SH-SY5Y (cell line): Measurements from ENCODE around the gene ZNF385C.

Experiments
- GATA2 ChIP-seq: IDR thresholded peaks from 2 replicates; pipeline ENCODE4 v1.6.1; 2011; ENCODE audit warnings: mild to moderate bottlenecking, low read depth, low read length
- GATA3 ChIP-seq: IDR thresholded peaks from 2 replicates; pipeline ENCODE4 v1.6.1; 2011; ENCODE audit warnings: low read depth, mild to moderate bottlenecking, low read length, moderate library complexity

DNA sequence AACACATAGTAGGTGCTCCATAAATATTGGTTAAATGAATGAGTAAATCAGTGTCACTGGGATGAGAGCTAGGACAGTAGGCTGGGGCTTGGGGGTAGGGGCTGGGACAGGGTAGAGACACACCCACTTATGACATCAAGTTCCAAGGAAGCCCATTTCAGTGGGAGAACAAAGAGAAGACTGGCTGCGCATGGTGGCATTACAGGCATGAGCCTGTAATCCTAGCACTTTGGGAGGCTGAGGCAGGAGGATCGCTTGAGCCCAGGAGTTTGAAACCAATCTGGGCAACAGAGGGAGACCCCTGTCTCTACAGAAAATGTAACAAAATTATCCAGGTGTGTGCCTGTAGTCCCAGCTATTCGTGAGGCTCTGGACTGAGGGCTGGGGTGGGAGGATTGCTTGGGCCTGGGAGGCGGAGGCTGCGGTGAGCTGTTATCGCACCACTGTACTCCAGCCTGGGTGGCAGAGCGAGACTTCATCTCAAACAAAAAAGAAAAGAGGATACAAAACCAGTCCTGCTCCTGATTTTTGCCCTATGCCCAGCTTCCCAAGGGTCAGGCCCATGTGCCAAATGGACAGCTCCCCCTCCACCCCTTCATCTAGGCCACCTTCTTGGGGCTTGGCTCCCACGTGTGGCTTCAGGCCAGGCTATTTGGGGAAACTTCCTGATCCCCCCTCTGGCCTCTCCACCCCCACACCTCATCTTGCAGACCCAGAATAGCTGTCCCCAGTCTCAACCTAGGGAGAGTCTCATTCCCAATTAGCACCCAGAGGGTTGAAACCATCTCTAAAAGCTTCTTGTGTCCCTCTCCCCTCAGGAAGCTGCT is 7.1 kb downstream of the ZNF385C start:
- no peak for TF ChIP-seq GATA2
- TF ChIP-seq GATA3 = no peak
